WTC11 (cell line): Measurements from ENCODE around the gene CUL9. TPM values are rescaled to one million over a fixed set of nuclear protein-coding genes. Genes with fewer than 3 reads are reported as not detected.

ENCODE experiments used
- ATF1 ChIP-seq: sonication (generic); formaldehyde crosslinking; IDR thresholded peaks from 2 replicates; pipeline ENCODE4 v1.8.1; 2023; ENCODE audit warnings: mild to moderate bottlenecking, moderate library complexity, missing genetic modification reagents
- CDX4 ChIP-seq: fragments of 250-450 bp; sonication (Bioruptor Pico); IDR thresholded peaks from 2 replicates; pipeline ENCODE4 v1.9.0; 2021; ENCODE audit warnings: moderate library complexity, mild to moderate bottlenecking, inconsistent platforms, borderline replicate concordance
- CTCF ChIP-seq: fragments of 200-600 bp; IDR thresholded peaks from 2 replicates; pipeline ENCODE4 v1.8.0; 2022; ENCODE audit warnings: antibody characterized with exemption
- ELF4 ChIP-seq: sonication (generic); formaldehyde crosslinking; IDR thresholded peaks from 2 replicates; pipeline ENCODE4 v1.8.1; 2022; ENCODE audit warnings: low read depth, mild to moderate bottlenecking, moderate library complexity, missing genetic modification reagents
- EMX1 ChIP-seq: fragments of 250-450 bp; sonication (Bioruptor Pico); IDR thresholded peaks from 2 replicates; pipeline ENCODE4 v1.8.0; 2021; ENCODE audit warnings: mild to moderate bottlenecking
- GRHL2 ChIP-seq: fragments of 250-450 bp; sonication (Bioruptor Pico); IDR thresholded peaks from 2 replicates; pipeline ENCODE4 v1.8.0; 2022; ENCODE audit warnings: mild to moderate bottlenecking, moderate library complexity; ENCODE audit not compliant: insufficient replicate concordance, severe bottlenecking
- JUN ChIP-seq: sonication (generic); formaldehyde crosslinking; IDR thresholded peaks from 2 replicates; pipeline ENCODE4 v1.8.0; 2023; ENCODE audit warnings: mild to moderate bottlenecking, missing genetic modification reagents
- NFE2L1 ChIP-seq: sonication (generic); formaldehyde crosslinking; IDR thresholded peaks from 2 replicates; pipeline ENCODE4 v1.8.1; 2023; ENCODE audit warnings: missing genetic modification reagents
- NR3C1 ChIP-seq: sonication (generic); formaldehyde crosslinking; conservative IDR thresholded peaks from 2 replicates; pipeline ENCODE4 v1.8.1; 2023; ENCODE audit warnings: low read depth, mild to moderate bottlenecking, missing genetic modification reagents
- PREB ChIP-seq: sonication (generic); formaldehyde crosslinking; IDR thresholded peaks from 2 replicates; pipeline ENCODE4 v1.8.1; 2022; ENCODE audit warnings: mild to moderate bottlenecking, missing genetic modification reagents, moderate library complexity, borderline replicate concordance
- SMAD4 ChIP-seq: sonication (generic); formaldehyde crosslinking; IDR thresholded peaks from 2 replicates; pipeline ENCODE4 v1.8.0; 2022; ENCODE audit warnings: mild to moderate bottlenecking, missing genetic modification reagents
- TEAD1 ChIP-seq: sonication (generic); formaldehyde crosslinking; IDR thresholded peaks from 2 replicates; pipeline ENCODE4 v1.8.0; 2022; ENCODE audit warnings: mild to moderate bottlenecking, missing genetic modification reagents
- ZBTB21 ChIP-seq: sonication (generic); formaldehyde crosslinking; IDR thresholded peaks from 2 replicates; pipeline ENCODE4 v1.8.1; 2023; ENCODE audit warnings: mild to moderate bottlenecking, missing genetic modification reagents, borderline replicate concordance
- ZBTB43 ChIP-seq: sonication (generic); formaldehyde crosslinking; IDR thresholded peaks from 2 replicates; pipeline ENCODE4 v1.8.1; 2023; ENCODE audit warnings: mild to moderate bottlenecking, missing genetic modification reagents
- ZNF219 ChIP-seq: sonication (generic); formaldehyde crosslinking; IDR thresholded peaks from 2 replicates; pipeline ENCODE4 v1.8.0; 2023; ENCODE audit warnings: missing genetic modification reagents, mild to moderate bottlenecking, borderline replicate concordance
- ZNF317 ChIP-seq: sonication (generic); formaldehyde crosslinking; IDR thresholded peaks from 2 replicates; pipeline ENCODE4 v1.8.1; 2023; ENCODE audit warnings: low read depth, mild to moderate bottlenecking, moderate library complexity, missing genetic modification reagents, borderline replicate concordance
- total RNA-seq: library from RNA; stranded (reverse); gene quantifications from 3 replicates; pipeline ENCODE4 v1.2.3, GENCODE V29; 2021
- TF ChIP-seq, protein P1 (sequence below): fragments of 250-450 bp; sonication (Bioruptor Pico); IDR thresholded peaks from 2 replicates; pipeline ENCODE4 v1.9.0; 2021; ENCODE audit warnings: mild to moderate bottlenecking
- TF ChIP-seq, protein P2 (sequence below): sonication (generic); formaldehyde crosslinking; IDR thresholded peaks from 2 replicates; pipeline ENCODE4 v1.8.1; 2022; ENCODE audit warnings: low read depth, missing genetic modification reagents, borderline replicate concordance
- TF ChIP-seq, protein P3 (sequence below): sonication (generic); formaldehyde crosslinking; IDR thresholded peaks from 2 replicates; pipeline ENCODE4 v1.8.0; 2023; ENCODE audit warnings: mild to moderate bottlenecking, missing genetic modification reagents
- TF ChIP-seq, protein P4 (sequence below): sonication (generic); formaldehyde crosslinking; IDR thresholded peaks from 2 replicates; pipeline ENCODE4 v1.8.0; 2022; ENCODE audit warnings: mild to moderate bottlenecking, missing genetic modification reagents

Gene CUL9
- total RNA-seq, 1 experiment from 2014 or later = 15.2 TPM

- no peak for TF ChIP-seq CDX4 (CRISPR knock-in tag)
- TF ChIP-seq ZBTB43 (CRISPR knock-in tag) = 0 out of 2 replicates have a peak, but pooled peaks have one; percentile 63
- TF ChIP-seq NR3C1 (CRISPR knock-in tag) = no peak
- TF ChIP-seq ZNF317 (CRISPR knock-in tag) = peak; percentile 65; the same call in 1 of the 2 replicates
- TF ChIP-seq ZBTB21 (CRISPR knock-in tag) = no peak
- peak; percentile 87 for TF ChIP-seq NFE2L1
- TF ChIP-seq, protein P1, sequence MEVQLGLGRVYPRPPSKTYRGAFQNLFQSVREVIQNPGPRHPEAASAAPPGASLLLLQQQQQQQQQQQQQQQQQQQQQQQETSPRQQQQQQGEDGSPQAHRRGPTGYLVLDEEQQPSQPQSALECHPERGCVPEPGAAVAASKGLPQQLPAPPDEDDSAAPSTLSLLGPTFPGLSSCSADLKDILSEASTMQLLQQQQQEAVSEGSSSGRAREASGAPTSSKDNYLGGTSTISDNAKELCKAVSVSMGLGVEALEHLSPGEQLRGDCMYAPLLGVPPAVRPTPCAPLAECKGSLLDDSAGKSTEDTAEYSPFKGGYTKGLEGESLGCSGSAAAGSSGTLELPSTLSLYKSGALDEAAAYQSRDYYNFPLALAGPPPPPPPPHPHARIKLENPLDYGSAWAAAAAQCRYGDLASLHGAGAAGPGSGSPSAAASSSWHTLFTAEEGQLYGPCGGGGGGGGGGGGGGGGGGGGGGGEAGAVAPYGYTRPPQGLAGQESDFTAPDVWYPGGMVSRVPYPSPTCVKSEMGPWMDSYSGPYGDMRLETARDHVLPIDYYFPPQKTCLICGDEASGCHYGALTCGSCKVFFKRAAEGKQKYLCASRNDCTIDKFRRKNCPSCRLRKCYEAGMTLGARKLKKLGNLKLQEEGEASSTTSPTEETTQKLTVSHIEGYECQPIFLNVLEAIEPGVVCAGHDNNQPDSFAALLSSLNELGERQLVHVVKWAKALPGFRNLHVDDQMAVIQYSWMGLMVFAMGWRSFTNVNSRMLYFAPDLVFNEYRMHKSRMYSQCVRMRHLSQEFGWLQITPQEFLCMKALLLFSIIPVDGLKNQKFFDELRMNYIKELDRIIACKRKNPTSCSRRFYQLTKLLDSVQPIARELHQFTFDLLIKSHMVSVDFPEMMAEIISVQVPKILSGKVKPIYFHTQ (CRISPR knock-in tag) = no peak
- TF ChIP-seq, protein P2, sequence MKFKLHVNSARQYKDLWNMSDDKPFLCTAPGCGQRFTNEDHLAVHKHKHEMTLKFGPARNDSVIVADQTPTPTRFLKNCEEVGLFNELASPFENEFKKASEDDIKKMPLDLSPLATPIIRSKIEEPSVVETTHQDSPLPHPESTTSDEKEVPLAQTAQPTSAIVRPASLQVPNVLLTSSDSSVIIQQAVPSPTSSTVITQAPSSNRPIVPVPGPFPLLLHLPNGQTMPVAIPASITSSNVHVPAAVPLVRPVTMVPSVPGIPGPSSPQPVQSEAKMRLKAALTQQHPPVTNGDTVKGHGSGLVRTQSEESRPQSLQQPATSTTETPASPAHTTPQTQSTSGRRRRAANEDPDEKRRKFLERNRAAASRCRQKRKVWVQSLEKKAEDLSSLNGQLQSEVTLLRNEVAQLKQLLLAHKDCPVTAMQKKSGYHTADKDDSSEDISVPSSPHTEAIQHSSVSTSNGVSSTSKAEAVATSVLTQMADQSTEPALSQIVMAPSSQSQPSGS = no peak
- TF ChIP-seq EMX1 (CRISPR knock-in tag) = 0 out of 2 replicates have a peak, but pooled peaks have one; percentile 48
- no peak for TF ChIP-seq PREB (CRISPR knock-in tag)
- peak; percentile 93 for TF ChIP-seq TEAD1 (CRISPR knock-in tag)
- peak; percentile 85; the same call in 1 of the 2 replicates for TF ChIP-seq ELF4 (CRISPR knock-in tag)
- TF ChIP-seq, protein P3, sequence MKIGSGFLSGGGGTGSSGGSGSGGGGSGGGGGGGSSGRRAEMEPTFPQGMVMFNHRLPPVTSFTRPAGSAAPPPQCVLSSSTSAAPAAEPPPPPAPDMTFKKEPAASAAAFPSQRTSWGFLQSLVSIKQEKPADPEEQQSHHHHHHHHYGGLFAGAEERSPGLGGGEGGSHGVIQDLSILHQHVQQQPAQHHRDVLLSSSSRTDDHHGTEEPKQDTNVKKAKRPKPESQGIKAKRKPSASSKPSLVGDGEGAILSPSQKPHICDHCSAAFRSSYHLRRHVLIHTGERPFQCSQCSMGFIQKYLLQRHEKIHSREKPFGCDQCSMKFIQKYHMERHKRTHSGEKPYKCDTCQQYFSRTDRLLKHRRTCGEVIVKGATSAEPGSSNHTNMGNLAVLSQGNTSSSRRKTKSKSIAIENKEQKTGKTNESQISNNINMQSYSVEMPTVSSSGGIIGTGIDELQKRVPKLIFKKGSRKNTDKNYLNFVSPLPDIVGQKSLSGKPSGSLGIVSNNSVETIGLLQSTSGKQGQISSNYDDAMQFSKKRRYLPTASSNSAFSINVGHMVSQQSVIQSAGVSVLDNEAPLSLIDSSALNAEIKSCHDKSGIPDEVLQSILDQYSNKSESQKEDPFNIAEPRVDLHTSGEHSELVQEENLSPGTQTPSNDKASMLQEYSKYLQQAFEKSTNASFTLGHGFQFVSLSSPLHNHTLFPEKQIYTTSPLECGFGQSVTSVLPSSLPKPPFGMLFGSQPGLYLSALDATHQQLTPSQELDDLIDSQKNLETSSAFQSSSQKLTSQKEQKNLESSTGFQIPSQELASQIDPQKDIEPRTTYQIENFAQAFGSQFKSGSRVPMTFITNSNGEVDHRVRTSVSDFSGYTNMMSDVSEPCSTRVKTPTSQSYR (CRISPR knock-in tag) = no peak
- TF ChIP-seq JUN = peak; percentile 52; the same call in 1 of the 2 replicates
- TF ChIP-seq, protein P4, sequence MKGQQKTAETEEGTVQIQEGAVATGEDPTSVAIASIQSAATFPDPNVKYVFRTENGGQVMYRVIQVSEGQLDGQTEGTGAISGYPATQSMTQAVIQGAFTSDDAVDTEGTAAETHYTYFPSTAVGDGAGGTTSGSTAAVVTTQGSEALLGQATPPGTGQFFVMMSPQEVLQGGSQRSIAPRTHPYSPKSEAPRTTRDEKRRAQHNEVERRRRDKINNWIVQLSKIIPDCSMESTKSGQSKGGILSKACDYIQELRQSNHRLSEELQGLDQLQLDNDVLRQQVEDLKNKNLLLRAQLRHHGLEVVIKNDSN (CRISPR knock-in tag) = peak; percentile 97
- TF ChIP-seq SMAD4 = 0 out of 2 replicates have a peak, but pooled peaks have one; percentile 9
- TF ChIP-seq GRHL2 (CRISPR knock-in tag) = no peak
- TF ChIP-seq ATF1 (CRISPR knock-in tag) = no peak
- peak; percentile 52; the same call in 1 of the 2 replicates for TF ChIP-seq ZNF219 (CRISPR knock-in tag)
- peak; percentile 83 for TF ChIP-seq CTCF
Observed at GRCh38 chr6:43228951-43229802, 47.2 kb downstream of the CUL9 start, which contains the start of gene DNPH1 (continued).
